IgD-negative memory B cell (primary cell): ENCODE data around the gene HYLS1. TPM values are rescaled to one million over a fixed set of nuclear protein-coding genes. Genes with fewer than 3 reads are reported as not detected.
"Not testable (repeated sequence)": the region's sequence is repeated elsewhere in the genome, so short reads cannot be mapped to it uniquely, and the experiment has no call there.

Source experiments
- H3K27ac Mint-ChIP-seq, 3 donors: one replicate each; pipeline ENCODE4 v1.8.0; 2020 to 2022; ENCODE audit warnings: mild to moderate bottlenecking in 3 of 3, mixed read lengths in 3 of 3, moderate library complexity in 1 of 3
- H3K27me3 Mint-ChIP-seq: one replicate; pipeline ENCODE4 v1.8.0; 2021; ENCODE audit warnings: mixed read lengths
- H3K36me3 Mint-ChIP-seq: one replicate; pipeline ENCODE4 v1.8.0; 2020; ENCODE audit warnings: mild to moderate bottlenecking, mixed read lengths
- H3K4me1 Mint-ChIP-seq, 3 donors: one replicate each; pipeline ENCODE4 v1.8.0; 2020 to 2022; ENCODE audit warnings: mixed read lengths in 3 of 3, mild to moderate bottlenecking in 1 of 3
- H3K4me3 Mint-ChIP-seq, 4 donors: one replicate each; pipeline ENCODE4 v1.8.0; 2020 to 2022; ENCODE audit warnings: mild to moderate bottlenecking in 4 of 4, mixed read lengths in 4 of 4, moderate library complexity in 3 of 4
- H3K9me3 Mint-ChIP-seq, 3 donors: one replicate each; pipeline ENCODE4 v1.8.0; 2020 to 2021; ENCODE audit warnings: mixed read lengths in 3 of 3, mild to moderate bottlenecking in 1 of 3
- polyA plus RNA-seq: library from polyadenylated mRNA; unstranded; fragments of 300-500 nt; fragmentation: Illumina TruSeq; gene quantifications from one replicate; pipeline ENCODE4 v1.2.3, GENCODE V29; 2021

Gene HYLS1
- polyA plus RNA-seq = 12.5 TPM

DNA sequence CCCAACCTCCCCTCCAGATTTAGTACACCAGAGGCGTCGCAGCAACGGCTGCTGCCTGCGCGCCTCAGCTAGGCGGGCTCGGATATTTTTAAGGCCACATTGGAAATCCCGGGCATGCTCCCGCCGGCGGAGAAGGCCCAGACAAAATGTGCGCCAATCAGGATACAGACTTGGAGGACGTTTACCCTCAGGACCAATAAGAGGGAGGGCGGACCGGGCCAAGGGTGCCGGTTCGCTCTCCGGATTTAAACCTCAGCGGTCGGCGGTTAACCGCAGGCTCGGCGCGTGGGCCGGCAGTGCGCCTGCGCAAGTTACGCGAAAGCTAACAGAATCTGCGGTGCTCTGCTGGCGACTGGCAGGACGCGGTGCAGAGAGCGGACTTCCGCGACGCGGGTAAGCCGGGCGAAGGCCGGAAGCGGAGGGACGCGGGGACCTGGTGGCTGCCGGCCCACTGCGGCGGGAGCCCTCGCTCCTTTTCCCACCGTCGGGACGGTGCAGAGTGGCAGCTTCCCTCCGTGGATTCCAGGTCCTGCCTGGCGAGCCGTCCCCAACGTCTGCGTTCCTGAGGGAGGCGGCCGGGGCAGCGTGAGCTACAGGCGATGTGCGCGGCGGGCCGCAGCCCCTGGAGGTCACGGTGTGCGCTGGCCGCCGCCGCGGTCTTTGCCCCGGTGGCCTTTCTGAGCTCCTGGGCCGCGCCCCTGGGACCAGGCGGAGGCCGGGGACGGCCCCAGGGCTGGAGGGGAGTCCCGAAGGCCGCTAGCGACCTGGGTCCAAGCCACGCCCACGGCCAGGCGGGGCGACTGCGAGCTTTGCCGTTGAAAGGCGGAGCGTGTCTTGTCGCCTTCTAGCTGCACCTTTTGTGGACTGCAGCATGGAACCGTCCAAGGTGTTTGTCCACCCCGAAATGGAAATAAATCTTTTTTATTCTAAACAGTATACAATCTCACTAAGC lies at the start of gene HYLS1:
Gene HYLS1 (plus strand): TSS at position 296 of the 952 bp plus-strand sequence. CDS start 11,701 bp downstream, outside the sequence.
- peak within 1 kb of the TSS; percentile 96 to 100 (median 99) for H3K27ac Mint-ChIP-seq
- peaks cover 0 to 2% (median 0%) of the 10 kb centered on the region in 3 donors for H3K9me3 Mint-ChIP-seq
- no peaks in the 10 kb centered on the region for H3K27me3 Mint-ChIP-seq
- peaks cover 2% of the 10 kb centered on the region for H3K36me3 Mint-ChIP-seq
- H3K4me1 Mint-ChIP-seq = peaks cover 13 to 27% (median 16%) of the 10 kb centered on the region in 3 donors
- H3K4me3 Mint-ChIP-seq = peak within 1 kb of the TSS; percentile 93 to 97 (median 96)

GRCh38 chr11:125842321-125842948 lies 45.0 kb upstream of the HYLS1 start:
- Mint-ChIP-seq H3K4me3 (no peak overlapping the region), H3K36me3 (peaks cover 2% of the 10 kb centered on the region), H3K27me3 (no peaks in the 10 kb centered on the region), H3K27ac (no peak overlapping the region), H3K9me3 (peaks cover 7 to 20% (median 19%) of the 10 kb centered on the region in 3 donors), H3K4me1 (no peaks in the 10 kb centered on the region)

GRCh38 chr11:125846188-125846587 lies 41.3 kb upstream of the HYLS1 start:
- Mint-ChIP-seq H3K36me3 (peaks cover 2% of the 10 kb centered on the region), H3K4me1 (no peaks in the 10 kb centered on the region), H3K4me3 (no peak overlapping the region), H3K9me3 (peaks cover 9 to 24% (median 20%) of the 10 kb centered on the region in 3 donors), H3K27me3 (peaks cover 3% of the 10 kb centered on the region), H3K27ac (no peak overlapping the region)

DNA sequence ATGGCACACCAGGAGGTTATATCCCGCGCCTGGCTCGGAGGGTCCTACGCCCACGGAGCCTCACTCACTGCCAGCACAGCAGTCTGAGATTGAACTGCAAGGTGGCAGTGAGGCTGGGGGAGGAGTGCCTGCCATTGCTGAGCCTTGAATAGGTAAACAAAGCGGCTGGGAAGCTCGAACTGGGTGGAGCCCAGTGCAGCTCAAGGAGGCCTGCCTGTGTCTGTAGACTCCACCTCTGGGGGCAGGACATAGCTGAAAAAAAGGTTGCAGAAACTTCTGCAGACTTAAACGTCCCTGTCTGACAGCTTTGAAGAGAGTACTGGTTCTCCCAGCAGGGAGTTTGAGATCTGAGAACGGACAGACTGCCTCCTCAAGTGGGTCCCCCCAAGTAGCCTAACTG lies 29.8 kb upstream of the HYLS1 start:
- not testable (repeated sequence) for H3K4me1 Mint-ChIP-seq, H3K27me3 Mint-ChIP-seq, H3K4me3 Mint-ChIP-seq, H3K27ac Mint-ChIP-seq, H3K36me3 Mint-ChIP-seq
- H3K9me3 Mint-ChIP-seq = peaks cover 3 to 20% (median 6%) of the 10 kb centered on the region in 3 donors

DNA sequence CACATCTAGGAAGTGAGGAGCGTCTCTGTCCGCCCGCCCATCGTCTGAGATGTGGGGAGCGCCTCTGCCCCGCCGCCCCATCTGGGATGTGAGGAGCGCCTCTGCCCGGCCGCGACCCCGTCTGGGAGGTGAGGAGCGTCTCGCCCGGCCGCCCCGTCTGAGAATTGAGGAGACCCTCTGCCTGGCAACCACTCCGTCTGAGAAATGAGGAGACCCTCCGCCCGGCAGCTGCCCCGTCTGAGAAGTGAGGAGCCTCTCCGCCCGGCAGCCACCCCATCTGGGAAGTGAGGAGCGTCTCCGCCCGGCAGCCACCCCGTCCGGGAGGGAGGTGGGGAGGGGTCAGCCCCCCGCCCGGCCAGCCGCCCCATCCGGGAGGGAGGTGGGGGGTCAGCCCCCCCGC lies 24.7 kb upstream of the HYLS1 start:
- H3K27ac Mint-ChIP-seq, H3K4me3 Mint-ChIP-seq, H3K27me3 Mint-ChIP-seq, H3K4me1 Mint-ChIP-seq, H3K9me3 Mint-ChIP-seq, H3K36me3 Mint-ChIP-seq: not testable (repeated sequence)

GRCh38 chr11:125865354-125865753 lies 22.1 kb upstream of the HYLS1 start:
- not testable (repeated sequence) for H3K4me1 Mint-ChIP-seq, H3K27ac Mint-ChIP-seq, H3K27me3 Mint-ChIP-seq, H3K4me3 Mint-ChIP-seq, H3K36me3 Mint-ChIP-seq, H3K9me3 Mint-ChIP-seq

- peaks cover 2% of the 10 kb centered on the region for H3K36me3 Mint-ChIP-seq
- H3K27me3 Mint-ChIP-seq = no peaks in the 10 kb centered on the region
- H3K4me3 Mint-ChIP-seq = no peak overlapping the region
- H3K4me1 Mint-ChIP-seq = peaks cover 0 to 7% (median 2%) of the 10 kb centered on the region in 3 donors
- peaks cover 2 to 12% (median 5%) of the 10 kb centered on the region in 3 donors for H3K9me3 Mint-ChIP-seq
- H3K27ac Mint-ChIP-seq = no peak overlapping the region
These were observed 17.9 kb upstream of the HYLS1 start for GRCh38 chr11:125869521-125869920.

DNA sequence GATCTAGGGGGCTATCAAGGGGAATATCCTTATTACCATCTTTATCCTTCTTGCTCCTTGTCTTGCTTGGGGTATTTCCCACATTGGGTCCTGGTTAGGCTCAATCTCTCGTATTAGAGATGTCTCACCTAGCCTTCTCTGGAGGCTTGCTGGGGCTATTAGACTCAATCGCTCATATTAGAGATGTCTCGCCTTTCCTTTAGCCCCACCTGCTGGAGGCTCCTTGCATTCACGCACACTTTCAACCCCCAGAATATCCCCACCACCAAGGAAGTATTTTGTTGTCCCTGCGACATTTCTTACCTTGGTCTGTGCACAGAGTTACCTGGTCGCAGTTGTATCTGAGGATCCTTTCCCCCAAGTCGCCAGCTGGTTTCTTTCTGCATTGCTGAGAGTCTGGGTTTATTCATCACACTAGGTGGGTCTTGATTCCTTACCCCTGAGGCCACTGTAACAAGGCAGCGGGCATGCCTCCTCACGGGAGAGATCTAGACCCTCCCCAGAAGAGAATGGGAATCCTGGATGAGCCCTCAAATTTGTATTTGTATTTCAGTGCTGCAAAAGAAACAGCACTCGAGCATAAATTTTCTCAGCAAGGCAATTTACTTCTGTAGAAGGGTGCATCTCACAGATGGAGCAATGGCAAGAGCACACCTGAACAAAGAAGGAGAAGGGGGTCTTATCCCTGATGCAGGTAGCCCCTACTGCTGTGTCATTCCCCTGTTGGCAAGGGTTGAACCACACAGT lies 15.9 kb upstream of the HYLS1 start:
- Mint-ChIP-seq H3K36me3 (peaks cover 2% of the 10 kb centered on the region), H3K9me3 (peaks cover 2 to 12% (median 5%) of the 10 kb centered on the region in 3 donors)

DNA sequence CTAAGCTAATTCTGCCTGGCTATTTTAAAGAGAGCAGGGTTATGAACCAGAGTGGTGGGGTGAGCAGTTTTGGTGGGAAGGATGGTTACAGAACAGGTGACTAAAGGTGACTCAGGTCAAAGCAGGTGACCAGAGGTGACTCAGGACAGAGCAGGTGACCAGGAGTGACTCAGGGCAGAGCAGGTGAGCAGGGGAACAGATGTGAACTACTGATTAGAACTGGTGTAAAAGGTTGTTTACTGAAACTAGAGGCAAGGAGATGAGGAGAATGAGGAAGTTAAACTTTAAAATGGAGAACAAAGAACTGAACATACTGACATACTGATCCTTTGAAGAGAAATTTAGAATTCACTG lies 15.4 kb upstream of the HYLS1 start:
- H3K4me3 Mint-ChIP-seq = peak overlapping the region in 1 of 4 donors; percentile 15
- H3K36me3 Mint-ChIP-seq = peaks cover 2% of the 10 kb centered on the region
- no peak overlapping the region for H3K27ac Mint-ChIP-seq
- peaks cover 0 to 7% (median 4%) of the 10 kb centered on the region in 3 donors for H3K4me1 Mint-ChIP-seq
- no peaks in the 10 kb centered on the region for H3K27me3 Mint-ChIP-seq
- H3K9me3 Mint-ChIP-seq = peaks cover 2 to 12% (median 5%) of the 10 kb centered on the region in 3 donors

More for the DNA sequence above, 15.9 kb upstream of the HYLS1 start:
- Mint-ChIP-seq H3K4me3 (no peak overlapping the region), H3K27ac (no peak overlapping the region), H3K27me3 (no peaks in the 10 kb centered on the region), H3K4me1 (peaks cover 0 to 7% (median 4%) of the 10 kb centered on the region in 3 donors)

GRCh38 chr11:125873881-125874555 lies 13.4 kb upstream of the HYLS1 start:
- Mint-ChIP-seq H3K4me3 (no peak overlapping the region), H3K9me3 (peaks cover 2 to 12% (median 5%) of the 10 kb centered on the region in 3 donors), H3K4me1 (peaks cover 0 to 7% (median 4%) of the 10 kb centered on the region in 3 donors), H3K27ac (no peak overlapping the region), H3K36me3 (peaks cover 2% of the 10 kb centered on the region), H3K27me3 (no peaks in the 10 kb centered on the region)

DNA sequence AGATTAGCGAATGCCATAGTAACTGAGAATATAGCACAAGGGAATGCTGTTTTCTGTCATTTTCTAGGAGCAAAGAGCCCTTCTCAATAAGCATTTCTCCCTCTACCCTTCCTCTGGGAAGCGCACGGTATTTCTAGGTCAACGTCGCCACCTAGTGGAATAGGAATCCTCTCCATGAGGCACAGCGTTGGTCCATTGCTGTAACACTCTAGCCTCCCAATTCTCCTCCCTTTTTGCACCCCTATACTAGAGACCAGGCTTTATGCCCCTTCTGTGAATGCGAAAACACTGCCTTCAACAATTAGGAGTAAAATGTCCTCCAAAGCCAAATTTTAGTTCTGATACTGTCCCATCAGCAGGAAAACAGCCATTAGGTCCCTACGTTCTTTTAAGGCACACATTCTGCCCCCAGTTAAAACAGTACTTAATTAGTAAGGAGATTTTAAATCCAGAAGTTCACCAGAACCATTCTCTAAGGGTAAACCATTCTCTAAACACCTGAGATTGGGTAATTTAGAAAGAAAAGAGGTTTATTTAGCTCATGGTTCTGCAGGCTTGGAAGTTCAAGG lies 12.8 kb upstream of the HYLS1 start:
- H3K4me1 Mint-ChIP-seq = peaks cover 0 to 7% (median 4%) of the 10 kb centered on the region in 3 donors
- H3K27me3 Mint-ChIP-seq = no peaks in the 10 kb centered on the region
- H3K36me3 Mint-ChIP-seq = peaks cover 2% of the 10 kb centered on the region
- H3K4me3 Mint-ChIP-seq = no peak overlapping the region
- H3K27ac Mint-ChIP-seq = no peak overlapping the region
- peaks cover 2 to 12% (median 5%) of the 10 kb centered on the region in 3 donors for H3K9me3 Mint-ChIP-seq

DNA sequence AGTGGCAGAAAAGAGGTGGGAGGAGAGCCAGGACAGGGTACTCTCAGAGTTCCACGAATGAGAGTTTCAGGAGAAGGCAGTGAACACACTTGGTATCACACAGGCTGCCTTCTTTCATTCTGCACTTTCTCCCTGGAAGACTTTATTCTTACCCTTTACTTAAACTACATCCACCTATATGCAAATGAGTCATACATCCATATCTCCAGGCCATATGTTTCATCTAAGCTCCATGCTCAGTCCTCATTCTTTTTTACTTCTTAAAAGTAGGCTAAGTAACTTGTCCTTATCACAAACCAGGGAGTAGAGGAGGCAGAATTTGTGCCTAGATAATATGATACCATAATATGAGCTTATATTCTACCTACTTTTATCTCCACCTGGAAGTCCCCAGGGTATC lies 6.2 kb upstream of the HYLS1 start:
- Mint-ChIP-seq H3K36me3 (peaks cover 2% of the 10 kb centered on the region), H3K4me1 (peaks cover 0 to 2% (median 2%) of the 10 kb centered on the region in 3 donors), H3K27me3 (no peaks in the 10 kb centered on the region), H3K4me3 (no peak overlapping the region), H3K9me3 (no peaks in the 10 kb centered on the region), H3K27ac (no peak overlapping the region)

DNA sequence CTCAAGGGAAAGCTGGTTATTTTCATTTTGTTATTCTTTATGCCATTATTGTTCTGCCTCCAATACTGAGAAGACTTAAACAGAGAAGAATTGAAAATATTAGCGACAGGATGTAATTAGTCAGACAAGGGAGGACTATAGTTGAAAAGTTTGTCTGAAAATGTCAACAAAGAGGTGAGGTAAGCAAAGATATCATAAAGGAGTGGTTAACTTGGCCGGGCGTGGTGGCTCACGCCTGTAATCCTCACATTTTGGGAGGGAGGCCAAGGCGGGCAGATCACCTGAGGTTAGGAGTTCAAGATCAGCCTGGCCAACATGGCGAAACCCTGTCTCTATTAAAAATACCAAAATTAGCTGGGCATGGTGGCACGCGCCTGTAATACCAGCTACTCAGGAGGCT lies 4.1 kb upstream of the HYLS1 start:
- Mint-ChIP-seq H3K36me3 (peaks cover 2% of the 10 kb centered on the region), H3K27ac (peak overlapping the region in 1 of 3 donors; percentile 80), H3K4me1 (peaks cover 8 to 13% (median 10%) of the 10 kb centered on the region in 3 donors), H3K27me3 (no peaks in the 10 kb centered on the region), H3K9me3 (peaks cover 0 to 2% (median 0%) of the 10 kb centered on the region in 3 donors), H3K4me3 (peak overlapping the region in 1 of 4 donors; percentile 50)

DNA sequence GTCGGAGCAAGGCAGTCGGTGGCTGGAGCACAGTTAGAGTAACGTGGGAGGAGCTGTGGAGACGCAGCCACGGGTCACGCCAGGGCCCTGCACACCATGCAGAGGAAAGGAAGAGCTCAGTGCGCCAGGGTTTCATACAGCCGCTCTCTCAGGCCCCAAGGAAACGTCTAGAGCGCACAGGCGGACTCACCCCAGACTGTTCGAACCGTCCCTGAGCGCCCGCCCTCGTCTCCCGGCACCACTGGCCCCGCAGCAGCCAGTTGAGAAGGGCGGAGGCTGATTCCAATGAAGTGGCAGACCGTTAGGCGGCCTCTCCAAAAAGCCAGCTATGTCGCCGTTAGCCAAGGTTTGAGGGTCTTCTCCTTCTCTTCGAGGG lies 483 bp upstream of the HYLS1 start:
- H3K4me1 Mint-ChIP-seq = peaks cover 13 to 24% (median 16%) of the 10 kb centered on the region in 3 donors
- peaks cover 0 to 2% (median 0%) of the 10 kb centered on the region in 3 donors for H3K9me3 Mint-ChIP-seq
- H3K27ac Mint-ChIP-seq = peak overlapping the region; percentile 96 to 100 (median 99)
- peak overlapping the region; percentile 93 to 97 (median 96) for H3K4me3 Mint-ChIP-seq
- peaks cover 2% of the 10 kb centered on the region for H3K36me3 Mint-ChIP-seq
- no peaks in the 10 kb centered on the region for H3K27me3 Mint-ChIP-seq
